Measurements from ENCODE around the gene SNX25. TPM values are rescaled to one million over a fixed set of nuclear protein-coding genes. Genes with fewer than 3 reads are reported as not detected.
"Not testable (repeated sequence)": the region's sequence is repeated elsewhere in the genome, so short reads cannot be mapped to it uniquely, and the experiment has no call there.

Gene SNX25
- total RNA-seq, 4 donors from 2014 or later: 7.1 to 113 (median 20.9) TPM

DNA sequence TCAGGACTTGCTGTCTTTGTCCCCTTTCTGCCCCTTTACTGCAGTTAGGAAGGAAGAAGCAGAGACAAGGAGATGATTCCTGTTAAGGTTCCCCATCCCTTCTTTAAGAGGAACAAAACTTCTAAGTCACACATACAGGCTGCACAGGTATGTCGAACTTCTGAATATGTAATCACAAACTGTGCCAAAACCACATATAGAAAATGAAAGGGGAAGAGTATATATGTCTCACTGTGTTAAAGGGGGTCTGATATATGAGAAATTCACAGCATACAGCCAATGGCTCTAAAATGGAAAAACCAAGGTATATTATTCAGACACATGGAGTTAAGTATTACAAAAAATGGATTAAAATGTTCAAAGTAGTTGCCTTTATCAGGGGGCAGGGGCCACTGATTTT, 17.3 kb upstream of the SNX25 start:
- TF ChIP-seq POLR2A (IDR thresholded peaks at IDR 0.05): no peak
- TF ChIP-seq, protein P1, sequence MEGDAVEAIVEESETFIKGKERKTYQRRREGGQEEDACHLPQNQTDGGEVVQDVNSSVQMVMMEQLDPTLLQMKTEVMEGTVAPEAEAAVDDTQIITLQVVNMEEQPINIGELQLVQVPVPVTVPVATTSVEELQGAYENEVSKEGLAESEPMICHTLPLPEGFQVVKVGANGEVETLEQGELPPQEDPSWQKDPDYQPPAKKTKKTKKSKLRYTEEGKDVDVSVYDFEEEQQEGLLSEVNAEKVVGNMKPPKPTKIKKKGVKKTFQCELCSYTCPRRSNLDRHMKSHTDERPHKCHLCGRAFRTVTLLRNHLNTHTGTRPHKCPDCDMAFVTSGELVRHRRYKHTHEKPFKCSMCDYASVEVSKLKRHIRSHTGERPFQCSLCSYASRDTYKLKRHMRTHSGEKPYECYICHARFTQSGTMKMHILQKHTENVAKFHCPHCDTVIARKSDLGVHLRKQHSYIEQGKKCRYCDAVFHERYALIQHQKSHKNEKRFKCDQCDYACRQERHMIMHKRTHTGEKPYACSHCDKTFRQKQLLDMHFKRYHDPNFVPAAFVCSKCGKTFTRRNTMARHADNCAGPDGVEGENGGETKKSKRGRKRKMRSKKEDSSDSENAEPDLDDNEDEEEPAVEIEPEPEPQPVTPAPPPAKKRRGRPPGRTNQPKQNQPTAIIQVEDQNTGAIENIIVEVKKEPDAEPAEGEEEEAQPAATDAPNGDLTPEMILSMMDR (IDR thresholded peaks at IDR 0.05): no peak
- no peak for DNase-seq
- Histone ChIP-seq H3K9me3 (no peaks in the 10 kb centered on the region), H3K27me3 (no peaks in the 10 kb centered on the region), H3K4me3 (no peak overlapping the region), H3K4me1 (no peaks in the 10 kb centered on the region), H3K27ac (no peak overlapping the region), H3K36me3 (no peaks in the 10 kb centered on the region)
- intact Hi-C loops (cut with DNase I; ENCODE audit: low total_unique reads): no loop called here

DNA sequence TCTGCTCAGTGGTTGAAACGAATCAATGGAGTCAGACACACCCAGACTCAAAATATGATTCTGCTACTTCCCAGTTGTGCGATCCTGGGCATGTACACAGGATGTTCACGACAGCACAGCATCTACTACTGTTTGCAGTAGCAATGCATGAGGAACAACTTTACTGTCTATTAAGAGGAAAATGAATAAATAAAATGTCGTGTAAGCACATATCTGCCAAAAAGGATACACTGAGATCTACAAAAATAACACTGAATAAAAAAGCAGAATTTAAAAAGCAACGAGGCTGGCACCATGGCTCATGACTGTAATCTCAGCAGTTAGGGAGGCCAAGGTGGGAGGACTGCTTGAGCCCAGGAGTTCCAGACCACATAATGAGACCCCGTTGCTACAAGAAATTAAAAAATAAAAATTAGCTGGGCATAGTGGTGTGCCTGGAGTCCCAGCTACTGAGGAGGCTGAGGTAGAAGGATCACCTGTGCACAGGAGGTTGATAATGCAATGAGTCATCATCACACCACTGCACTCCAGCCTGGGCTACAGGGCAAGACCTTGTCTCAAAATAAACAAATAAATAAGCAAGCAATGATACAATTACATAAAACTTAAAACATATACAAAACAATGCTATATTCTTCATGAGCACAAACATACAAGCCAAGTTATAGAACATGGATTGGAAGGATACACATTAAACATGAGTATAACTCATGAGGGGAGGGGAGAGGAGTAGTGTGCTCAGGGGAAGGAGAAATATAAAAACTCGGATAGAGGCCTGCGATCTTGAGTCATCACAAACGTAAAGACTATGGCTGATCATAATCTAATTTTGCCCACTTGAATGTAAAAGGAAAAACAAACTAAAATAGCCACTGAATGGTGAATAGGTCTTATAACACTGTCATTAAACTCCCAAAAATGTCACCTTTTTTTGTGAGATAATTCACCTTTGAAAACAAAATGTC, 14.2 kb upstream of the SNX25 start:
- intact Hi-C loops (cut with DNase I; ENCODE audit: low total_unique reads): no loop called here
- H3K9me3 ChIP-seq: no peaks in the 10 kb centered on the region

DNA sequence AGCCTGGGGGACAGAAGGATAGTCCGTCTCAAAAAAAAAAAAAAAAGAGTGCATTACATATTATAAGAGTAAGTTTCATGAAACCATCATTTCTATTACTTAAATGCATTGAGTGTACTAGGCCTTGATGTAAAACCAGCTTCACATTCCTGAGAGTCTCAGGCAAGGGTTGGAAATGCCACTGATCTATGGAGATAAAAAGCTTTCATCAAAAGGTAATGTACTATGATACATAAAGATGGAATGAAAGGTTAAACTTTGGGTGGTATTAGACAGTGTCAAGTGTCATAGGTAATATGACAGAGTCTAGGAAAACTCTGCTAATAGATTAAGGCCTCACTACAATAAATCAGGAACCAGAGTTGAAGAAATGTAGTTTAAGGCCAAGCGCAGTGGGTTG, 13.0 kb upstream of the SNX25 start:
- intact Hi-C loops (cut with DNase I; ENCODE audit: low total_unique reads): no loop called here

More for the DNA sequence above, 14.2 kb upstream of the SNX25 start:
- Histone ChIP-seq H3K4me3 (no peak overlapping the region), H3K27me3 (no peaks in the 10 kb centered on the region), H3K4me1 (no peaks in the 10 kb centered on the region), H3K36me3 (no peaks in the 10 kb centered on the region), H3K27ac (no peak overlapping the region)
- TF ChIP-seq POLR2A (IDR thresholded peaks at IDR 0.05): no peak
- TF ChIP-seq, protein P1 (IDR thresholded peaks at IDR 0.05): no peak
- no peak for DNase-seq

DNA sequence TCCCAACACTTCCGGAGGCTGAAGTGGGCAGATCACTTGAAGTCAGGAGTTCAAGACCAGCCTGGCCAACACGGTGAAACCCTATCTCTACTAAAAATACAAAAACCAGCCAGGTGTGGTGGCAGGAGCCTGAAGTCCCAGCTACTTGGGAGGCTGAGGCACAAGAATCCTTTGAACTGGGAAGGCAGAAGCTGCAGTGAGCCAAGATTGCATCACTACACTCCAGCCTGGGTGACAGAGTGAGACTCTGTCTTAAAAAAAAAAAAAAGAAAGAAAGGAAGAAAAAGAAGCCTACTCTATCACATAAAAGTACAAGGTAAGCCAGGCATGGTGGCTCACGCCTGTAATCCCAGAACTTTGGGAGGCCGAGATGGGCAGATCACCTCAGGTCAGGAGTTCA, 11.2 kb upstream of the SNX25 start:
- H3K27ac ChIP-seq; H3K27me3 ChIP-seq; DNase-seq; H3K9me3 ChIP-seq; H3K36me3 ChIP-seq; H3K4me3 ChIP-seq; intact Hi-C loops (cut with DNase I; ENCODE audit: low total_unique reads); H3K4me1 ChIP-seq: not testable (repeated sequence)

More for the DNA sequence above, 13.0 kb upstream of the SNX25 start:
- no peak overlapping the region for H3K27ac ChIP-seq
- H3K36me3 ChIP-seq: no peaks in the 10 kb centered on the region
- H3K4me1 ChIP-seq: no peaks in the 10 kb centered on the region
- H3K9me3 ChIP-seq: no peaks in the 10 kb centered on the region
- H3K4me3 ChIP-seq: no peak overlapping the region
- no peaks in the 10 kb centered on the region for H3K27me3 ChIP-seq
- DNase-seq: no peak
- TF ChIP-seq, protein P1 (IDR thresholded peaks at IDR 0.05): no peak
- no peak for TF ChIP-seq POLR2A (IDR thresholded peaks at IDR 0.05)

GRCh38 chr4:185201977-185202962, 7.1 kb upstream of the SNX25 start:
- DNase-seq: no peak
- no peak for TF ChIP-seq POLR2A (IDR thresholded peaks at IDR 0.05)
- TF ChIP-seq, protein P1 (IDR thresholded peaks at IDR 0.05): no peak
- no peaks in the 10 kb centered on the region for H3K27me3 ChIP-seq
- intact Hi-C loops (cut with DNase I; ENCODE audit: low total_unique reads): no loop called here
- peak overlapping the region; percentile 97 to 99 for H3K27ac ChIP-seq
- H3K9me3 ChIP-seq: no peaks in the 10 kb centered on the region
- peaks cover 0 to 6% of the 10 kb centered on the region in 2 donors for H3K4me1 ChIP-seq
- H3K36me3 ChIP-seq: no peaks in the 10 kb centered on the region
- H3K4me3 ChIP-seq: no peak overlapping the region
